ENCODE measurements around the gene FAM170B.

- TF ChIP-seq, protein P1, sequence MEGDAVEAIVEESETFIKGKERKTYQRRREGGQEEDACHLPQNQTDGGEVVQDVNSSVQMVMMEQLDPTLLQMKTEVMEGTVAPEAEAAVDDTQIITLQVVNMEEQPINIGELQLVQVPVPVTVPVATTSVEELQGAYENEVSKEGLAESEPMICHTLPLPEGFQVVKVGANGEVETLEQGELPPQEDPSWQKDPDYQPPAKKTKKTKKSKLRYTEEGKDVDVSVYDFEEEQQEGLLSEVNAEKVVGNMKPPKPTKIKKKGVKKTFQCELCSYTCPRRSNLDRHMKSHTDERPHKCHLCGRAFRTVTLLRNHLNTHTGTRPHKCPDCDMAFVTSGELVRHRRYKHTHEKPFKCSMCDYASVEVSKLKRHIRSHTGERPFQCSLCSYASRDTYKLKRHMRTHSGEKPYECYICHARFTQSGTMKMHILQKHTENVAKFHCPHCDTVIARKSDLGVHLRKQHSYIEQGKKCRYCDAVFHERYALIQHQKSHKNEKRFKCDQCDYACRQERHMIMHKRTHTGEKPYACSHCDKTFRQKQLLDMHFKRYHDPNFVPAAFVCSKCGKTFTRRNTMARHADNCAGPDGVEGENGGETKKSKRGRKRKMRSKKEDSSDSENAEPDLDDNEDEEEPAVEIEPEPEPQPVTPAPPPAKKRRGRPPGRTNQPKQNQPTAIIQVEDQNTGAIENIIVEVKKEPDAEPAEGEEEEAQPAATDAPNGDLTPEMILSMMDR (IDR thresholded peaks at IDR 0.05; ENCODE audit: low read length): no peak
- no peak for TF ChIP-seq EZH2 (IDR thresholded peaks at IDR 0.05; ENCODE audit: borderline replicate concordance, low read length)
These were observed 33.8 kb upstream of the FAM170B start for GRCh38 chr10:49167425-49168170.

Data from OCI-LY1 (cell line).